SH-SY5Y (cell line): Measurements from ENCODE around the gene CD300C.

Experiments
- GATA2 ChIP-seq: IDR thresholded peaks from 2 replicates; pipeline ENCODE4 v1.6.1; 2011; ENCODE audit warnings: mild to moderate bottlenecking, low read depth, low read length
- GATA3 ChIP-seq: IDR thresholded peaks from 2 replicates; pipeline ENCODE4 v1.6.1; 2011; ENCODE audit warnings: low read depth, mild to moderate bottlenecking, low read length, moderate library complexity

DNA sequence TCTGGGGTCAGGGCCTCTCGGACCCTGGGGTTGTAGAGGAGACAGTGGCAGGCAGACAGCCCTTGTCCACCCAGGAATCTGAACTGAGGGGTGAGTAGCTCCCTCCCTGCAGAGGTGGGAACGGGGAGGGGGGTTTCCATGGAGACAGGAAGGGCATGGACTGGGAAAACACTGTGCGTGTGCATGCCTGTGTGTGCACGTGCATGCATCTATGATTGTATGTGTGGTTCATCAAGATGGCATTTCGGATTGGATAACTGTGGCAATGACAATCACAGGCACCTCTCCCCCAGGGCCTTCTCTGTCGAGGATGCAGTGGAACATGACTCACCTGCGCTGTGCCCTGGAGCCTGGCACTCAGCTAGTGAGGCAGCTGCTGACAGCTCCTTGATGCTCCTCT is 6.1 kb upstream of the CD300C start:
- TF ChIP-seq GATA3 (no peak), GATA2 (no peak)
